ENCODE measurements around the gene SLC24A3. TPM values are rescaled to one million over a fixed set of nuclear protein-coding genes. Genes with fewer than 3 reads are reported as not detected.

The SLC24A3 gene
- total and polyA plus RNA-seq, 2 experiments from 2014 or later, result 0.81 to 2.5 TPM

- TF ChIP-seq REST (IDR thresholded peaks at IDR 0.05; ENCODE audit: unreplicated experiment) (no peak), ZNF331 (CRISPR knock-in tag; IDR thresholded peaks at IDR 0.05; ENCODE audit: low read depth) (no peak), CTCF (conservative IDR thresholded peaks at IDR 0.05; ENCODE audit: low read depth in 2 of 2) (no peak), ZNF114 (CRISPR knock-in tag; IDR thresholded peaks at IDR 0.05) (no peak), EZH2 (IDR thresholded peaks at IDR 0.05; ENCODE audit: low read depth, unreplicated experiment) (no peak), STAT1 (IDR thresholded peaks at IDR 0.05; ENCODE audit: unreplicated experiment) (no peak)
Observed at GRCh38 chr20:19512886-19513677, 300.6 kb downstream of the SLC24A3 start (continued).

GRCh38 chr20:19515074-19515473 lies 302.6 kb downstream of the SLC24A3 start:
- no peak overlapping the region for H3K27ac Mint-ChIP-seq
- peaks cover 11% of the 10 kb centered on the region for H3K27me3 Mint-ChIP-seq (ENCODE audit: insufficient read depth, low read depth, poor library complexity)
- Histone ChIP-seq H3K4me2 (no peak overlapping the region), H3K4me3 (no peak overlapping the region), H3K27me3 (ENCODE audit: insufficient read depth) (no peaks in the 10 kb centered on the region), H3K79me2 (replicated peaks; ENCODE audit: insufficient read depth) (no peaks in the 10 kb centered on the region), H3K9me2 (ENCODE audit: insufficient read depth) (no peaks in the 10 kb centered on the region), H3K27ac (ENCODE audit: low read depth) (no peak overlapping the region), H2AFZ (no peak overlapping the region), H3K4me1 (ENCODE audit: insufficient read depth) (no peaks in the 10 kb centered on the region), H4K20me1 (replicated peaks; ENCODE audit: insufficient read depth) (no peaks in the 10 kb centered on the region), H3K36me3 (ENCODE audit: insufficient read depth) (no peaks in the 10 kb centered on the region), H3F3A (replicated peaks; ENCODE audit: low read depth) (no peaks in the 10 kb centered on the region)
- ATAC-seq, result no peak
- no peaks in the 10 kb centered on the region; the same call in 2 of the 3 replicates for H3K36me3 Mint-ChIP-seq (ENCODE audit: low read depth)
- H3K9me3 Mint-ChIP-seq, result peaks cover 9% of the 10 kb centered on the region; the same call in 1 of the 3 replicates
- TF ChIP-seq JUNB (IDR thresholded peaks at IDR 0.05; ENCODE audit: unreplicated experiment) (no peak), NANOG (IDR thresholded peaks at IDR 0.05; ENCODE audit: borderline replicate concordance) (no peak), EZH2phosphoT487 (IDR thresholded peaks at IDR 0.05; ENCODE audit: unreplicated experiment) (no peak), STAT1 (IDR thresholded peaks at IDR 0.05; ENCODE audit: unreplicated experiment) (no peak), ETS1 (IDR thresholded peaks at IDR 0.05) (no peak)
- no peak overlapping the region for H3K4me3 Mint-ChIP-seq
- DNase-seq (ENCODE audit: low spot score), result no peak
- H3K4me1 Mint-ChIP-seq, result peaks cover 4% of the 10 kb centered on the region; the same call in 2 of the 3 replicates
